Hindlimb muscle (tissue), 1 donor: ENCODE measurements around the gene MEP1B. TPM values are rescaled to one million over a fixed set of nuclear protein-coding genes. Genes with fewer than 3 reads are reported as not detected.

Experiments
- DNase-seq: peaks from one replicate; pipeline ENCODE4 v3.0.0-alpha.2; 2013
- polyA plus RNA-seq: library from polyadenylated mRNA; unstranded; fragments of 120-200 nt; gene quantifications from one replicate; pipeline ENCODE4 v1.2.1, GENCODE V29; 2013; ENCODE audit not compliant: insufficient read length

MEP1B gene
- polyA plus RNA-seq, 1 donor: not detected

DNA sequence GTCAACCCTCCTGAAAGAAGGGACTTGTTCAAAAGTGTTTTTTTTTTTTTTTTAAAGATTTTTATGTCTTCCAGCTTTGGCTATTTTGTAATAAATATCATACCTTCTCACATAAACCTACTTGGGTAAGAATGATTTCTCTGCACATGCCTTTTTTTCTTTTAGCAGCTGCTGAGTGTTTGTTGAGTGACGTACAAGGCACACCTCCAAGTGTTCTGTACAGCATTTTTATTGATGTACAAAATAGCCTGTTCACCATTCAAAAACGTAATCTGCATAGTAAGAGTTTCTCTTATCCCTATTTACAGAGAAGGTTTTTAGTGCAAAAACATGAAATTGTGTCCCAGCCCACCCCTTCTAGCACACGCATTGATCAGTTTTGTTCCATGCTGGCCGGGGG, 77.6 kb downstream of the MEP1B start:
- no peak for DNase-seq

Other genes starting within 250 kb of the MEP1B start
- 30.9 TPM for gene TRAPPC8, start 246.9 kb upstream of the MEP1B start, polyA plus RNA-seq
- gene RNF125, start 171.2 kb upstream of the MEP1B start, polyA plus RNA-seq: 16.0 TPM
- 23.8 TPM for gene RNF138, start 98.2 kb upstream of the MEP1B start, polyA plus RNA-seq